Ishikawa (cell line): ENCODE measurements around the gene PARD3B.

Source experiments
- CEBPB ChIP-seq: IDR thresholded peaks from 2 replicates; pipeline ENCODE4 v1.6.1; 2012
- EGR1 ChIP-seq: IDR thresholded peaks from 2 replicates; pipeline ENCODE4 v1.6.1; 2012
- EP300 ChIP-seq: IDR thresholded peaks from 2 replicates; pipeline ENCODE4 v1.6.1; 2012; ENCODE audit warnings: borderline replicate concordance
- NFIC ChIP-seq: IDR thresholded peaks from 2 replicates; pipeline ENCODE4 v1.6.1; 2012
- TAF1 ChIP-seq: IDR thresholded peaks from 2 replicates; pipeline ENCODE4 v1.6.1; 2012; ENCODE audit warnings: low read depth, mild to moderate bottlenecking
- TEAD4 ChIP-seq: IDR thresholded peaks from 2 replicates; pipeline ENCODE4 v1.6.1; 2012
- YY1 ChIP-seq: IDR thresholded peaks from 2 replicates; pipeline ENCODE4 v1.6.1; 2012; ENCODE audit warnings: low read depth
- ZBTB7A ChIP-seq: IDR thresholded peaks from 2 replicates; pipeline ENCODE4 v1.6.1; 2012; ENCODE audit warnings: low read depth
- TF ChIP-seq, protein P1 (sequence below): IDR thresholded peaks from 2 replicates; pipeline ENCODE4 v1.6.1; 2012

DNA sequence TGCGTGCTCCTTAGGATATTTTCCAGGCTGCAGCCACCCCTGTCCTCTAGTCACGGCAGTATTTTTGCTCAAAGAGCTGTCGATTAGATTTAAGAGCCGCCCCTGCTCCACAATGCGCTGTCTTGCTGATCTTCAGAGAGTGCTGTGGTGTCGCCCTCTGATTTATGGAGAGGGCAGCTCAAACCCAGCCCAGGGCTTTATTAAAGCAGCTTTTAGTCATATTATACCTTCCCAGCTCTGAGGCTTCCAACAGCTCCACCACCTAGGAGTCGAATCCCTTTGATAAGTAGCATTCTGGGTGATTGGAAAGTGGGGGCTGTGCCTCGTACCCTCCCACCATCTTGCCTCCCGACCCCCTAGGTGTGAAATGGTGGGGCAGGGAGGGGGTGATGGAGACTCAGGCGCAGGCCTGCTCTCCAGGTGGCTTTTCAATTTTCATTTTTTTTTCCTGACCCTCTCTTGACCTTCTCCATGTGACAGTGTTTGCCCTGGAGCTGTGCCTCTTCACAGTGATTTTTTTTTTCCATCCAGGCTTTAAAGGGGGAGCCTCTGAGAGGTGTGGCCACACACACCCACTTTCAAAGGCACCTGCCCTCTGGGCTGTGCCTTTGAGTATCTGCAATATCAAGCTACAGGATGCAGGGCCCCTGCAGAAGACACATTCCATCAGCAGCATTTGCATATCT lies 1084.0 kb downstream of the PARD3B start:
- TF ChIP-seq TAF1 (no peak), NFIC (no peak), YY1 (no peak), EGR1 (no peak), CEBPB (no peak), ZBTB7A (no peak), EP300 (no peak), TEAD4 (no peak)
- TF ChIP-seq, protein P1, sequence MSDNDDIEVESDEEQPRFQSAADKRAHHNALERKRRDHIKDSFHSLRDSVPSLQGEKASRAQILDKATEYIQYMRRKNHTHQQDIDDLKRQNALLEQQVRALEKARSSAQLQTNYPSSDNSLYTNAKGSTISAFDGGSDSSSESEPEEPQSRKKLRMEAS = no peak
